Immature natural killer cell (primary cell): ENCODE results near the gene LRMDA. TPM values are rescaled to one million over a fixed set of nuclear protein-coding genes. Genes with fewer than 3 reads are reported as not detected.

ENCODE experiments used
- DNase-seq, 3 donors: peaks; one replicate each; pipeline ENCODE4 v3.0.0; 2022; ENCODE audit warnings: mixed read lengths in 1 of 3
- H3K27ac Mint-ChIP-seq, 6 donors: one replicate each; pipeline ENCODE4 v1.8.0; 2020; ENCODE audit warnings: mixed read lengths in 6 of 6, mild to moderate bottlenecking in 5 of 6, inconsistent platforms in 4 of 6, moderate library complexity in 3 of 6
- H3K27me3 Mint-ChIP-seq, 3 donors: one replicate each; pipeline ENCODE4 v1.8.0; 2020 to 2021; ENCODE audit warnings: low read depth in 3 of 3, mild to moderate bottlenecking in 3 of 3, mixed read lengths in 3 of 3, moderate library complexity in 3 of 3, inconsistent platforms in 1 of 3
- H3K36me3 Mint-ChIP-seq, 3 donors: one replicate each; pipeline ENCODE4 v1.8.0; 2020; ENCODE audit warnings: mixed read lengths in 3 of 3, inconsistent platforms in 2 of 3, mild to moderate bottlenecking in 2 of 3
- H3K4me1 Mint-ChIP-seq, 2 donors: one replicate each; pipeline ENCODE4 v1.8.0; 2020; ENCODE audit warnings: inconsistent platforms in 2 of 2, mild to moderate bottlenecking in 2 of 2, mixed read lengths in 2 of 2, moderate library complexity in 1 of 2
- H3K4me3 Mint-ChIP-seq, 5 donors: one replicate each; pipeline ENCODE4 v1.8.0; 2020; ENCODE audit warnings: mild to moderate bottlenecking in 5 of 5, mixed read lengths in 5 of 5, inconsistent platforms in 3 of 5, moderate library complexity in 3 of 5
- H3K9me3 Mint-ChIP-seq, 6 donors: one replicate each; pipeline ENCODE4 v1.8.0; 2020; ENCODE audit warnings: mild to moderate bottlenecking in 6 of 6, mixed read lengths in 6 of 6, inconsistent platforms in 4 of 6, moderate library complexity in 3 of 6
- polyA plus RNA-seq, 3 donors: library from polyadenylated mRNA; unstranded; fragments of 300-500 nt; fragmentation: Illumina TruSeq; gene quantifications; one replicate each; pipeline ENCODE4 v1.2.3, GENCODE V29; 2021

Gene LRMDA
- polyA plus RNA-seq, 3 donors from 2014 or later = 1.7 to 14.2 (median 2.3) TPM

- Mint-ChIP-seq H3K4me3 (no peak overlapping the region), H3K4me1 (no peaks in the 10 kb centered on the region), H3K27me3 (peaks cover 0 to 4% (median 0%) of the 10 kb centered on the region in 3 donors), H3K36me3 (no peaks in the 10 kb centered on the region), H3K9me3 (no peaks in the 10 kb centered on the region), H3K27ac (no peak overlapping the region)
- DNase-seq = no peak
Measured at GRCh38 chr10:75861582-75861981, 430.2 kb downstream of the LRMDA start.

DNA sequence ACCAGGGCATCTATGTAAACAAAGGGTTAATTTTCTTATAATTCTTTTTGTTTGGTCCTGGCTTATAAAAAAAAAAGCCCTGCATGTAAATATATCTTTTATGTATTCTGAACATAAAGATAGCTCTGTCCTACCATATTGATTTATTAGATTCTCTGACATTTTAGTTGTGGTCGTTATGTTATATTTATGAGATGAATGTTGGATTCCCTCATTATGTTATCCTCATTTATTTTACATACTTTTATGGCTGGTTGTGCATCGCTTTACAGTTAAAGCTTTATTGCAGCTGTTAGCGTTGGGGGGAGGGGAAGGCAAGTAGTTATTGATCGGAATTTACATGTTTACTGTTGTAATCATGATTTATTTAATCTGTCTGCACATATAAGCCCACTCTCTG is 431.5 kb downstream of the LRMDA start:
- Mint-ChIP-seq H3K4me3 (no peak overlapping the region), H3K27ac (no peak overlapping the region), H3K4me1 (no peaks in the 10 kb centered on the region), H3K36me3 (no peaks in the 10 kb centered on the region), H3K27me3 (peaks cover 0 to 4% (median 0%) of the 10 kb centered on the region in 3 donors), H3K9me3 (no peaks in the 10 kb centered on the region)
- no peak for DNase-seq

GRCh38 chr10:75864717-75865116 is 433.3 kb downstream of the LRMDA start:
- Mint-ChIP-seq H3K4me1 (no peaks in the 10 kb centered on the region), H3K4me3 (no peak overlapping the region), H3K9me3 (no peaks in the 10 kb centered on the region), H3K27me3 (peaks cover 0 to 4% (median under 1%) of the 10 kb centered on the region in 3 donors), H3K27ac (no peak overlapping the region), H3K36me3 (no peaks in the 10 kb centered on the region)
- DNase-seq = no peak

DNA sequence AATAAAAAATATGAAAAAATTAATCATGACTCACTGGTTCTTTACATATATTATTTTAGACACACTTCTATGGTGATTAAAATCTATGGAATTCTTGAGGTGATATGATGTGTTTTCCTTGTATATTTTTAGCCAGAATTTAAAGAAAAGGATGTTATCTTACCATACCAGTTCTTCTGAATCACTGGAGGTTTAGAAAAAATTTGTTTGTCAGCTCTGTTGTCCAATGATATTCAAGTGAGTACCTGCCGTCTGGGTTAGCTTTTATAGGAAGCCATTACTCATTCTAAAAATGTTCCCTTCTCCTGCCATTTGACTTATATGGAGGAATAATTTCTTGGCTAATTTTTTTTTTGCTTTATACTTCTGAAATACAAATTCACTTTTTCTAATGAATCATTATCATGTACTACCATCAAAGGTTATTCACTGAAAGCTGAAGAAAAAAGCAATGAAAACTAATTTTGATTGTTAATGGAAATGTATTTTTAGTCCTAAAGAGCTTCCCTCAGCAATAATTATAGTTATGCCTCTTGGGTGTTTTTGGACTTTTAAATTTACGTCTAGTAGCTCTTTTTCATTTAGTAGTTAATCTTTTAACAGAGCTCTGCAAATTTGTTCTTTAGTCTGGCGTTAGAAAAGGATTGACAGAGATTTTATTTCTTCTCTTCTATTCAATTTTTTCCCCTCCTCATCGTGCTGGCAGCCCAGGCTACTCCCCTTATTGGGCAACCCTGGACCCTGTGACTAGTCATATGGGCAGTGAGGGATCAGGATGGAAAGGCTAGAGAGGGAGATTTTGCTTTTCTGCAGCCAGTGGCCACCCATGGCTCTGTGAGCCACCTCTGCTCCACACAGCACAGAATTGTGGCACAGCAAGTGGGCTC is 434.2 kb downstream of the LRMDA start:
- Mint-ChIP-seq H3K27ac (no peak overlapping the region), H3K4me3 (no peak overlapping the region), H3K27me3 (peaks cover 0 to 4% (median 0%) of the 10 kb centered on the region in 3 donors), H3K4me1 (no peaks in the 10 kb centered on the region), H3K36me3 (no peaks in the 10 kb centered on the region), H3K9me3 (no peaks in the 10 kb centered on the region)
- DNase-seq = no peak

GRCh38 chr10:75866300-75866625 is 434.8 kb downstream of the LRMDA start:
- Mint-ChIP-seq H3K4me1 (no peaks in the 10 kb centered on the region), H3K27ac (no peak overlapping the region)

DNA sequence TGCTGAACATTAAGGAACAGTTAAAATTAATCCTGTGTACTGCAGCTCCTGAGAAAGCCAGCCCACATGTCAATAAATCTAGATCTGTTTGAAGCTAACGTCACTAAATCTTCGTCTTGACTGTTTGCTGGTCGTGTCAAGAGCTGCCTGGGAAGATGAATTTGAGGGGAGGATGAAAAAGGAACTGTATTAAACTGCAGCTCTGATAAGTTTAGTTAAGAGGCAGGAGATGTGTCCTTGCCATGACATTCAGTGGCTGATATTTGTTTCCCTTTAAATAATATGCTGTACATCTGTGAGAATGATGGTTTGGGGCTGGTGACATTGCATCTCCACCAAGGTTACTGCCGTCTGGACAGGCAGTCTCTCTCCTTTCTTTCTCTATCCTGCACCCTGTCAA is 435.3 kb downstream of the LRMDA start:
- no peaks in the 10 kb centered on the region for H3K9me3 Mint-ChIP-seq
- no peak for DNase-seq
- peaks cover 0 to 4% (median 0%) of the 10 kb centered on the region in 3 donors for H3K27me3 Mint-ChIP-seq
- H3K4me1 Mint-ChIP-seq = no peaks in the 10 kb centered on the region
- no peak overlapping the region for H3K4me3 Mint-ChIP-seq
- H3K36me3 Mint-ChIP-seq = no peaks in the 10 kb centered on the region
- H3K27ac Mint-ChIP-seq = no peak overlapping the region

More at GRCh38 chr10:75866300-75866625, 434.8 kb downstream of the LRMDA start:
- no peaks in the 10 kb centered on the region for H3K36me3 Mint-ChIP-seq
- no peak for DNase-seq
- H3K4me3 Mint-ChIP-seq = no peak overlapping the region
- H3K27me3 Mint-ChIP-seq = peaks cover 0 to 4% (median 0%) of the 10 kb centered on the region in 3 donors
- no peaks in the 10 kb centered on the region for H3K9me3 Mint-ChIP-seq

DNA sequence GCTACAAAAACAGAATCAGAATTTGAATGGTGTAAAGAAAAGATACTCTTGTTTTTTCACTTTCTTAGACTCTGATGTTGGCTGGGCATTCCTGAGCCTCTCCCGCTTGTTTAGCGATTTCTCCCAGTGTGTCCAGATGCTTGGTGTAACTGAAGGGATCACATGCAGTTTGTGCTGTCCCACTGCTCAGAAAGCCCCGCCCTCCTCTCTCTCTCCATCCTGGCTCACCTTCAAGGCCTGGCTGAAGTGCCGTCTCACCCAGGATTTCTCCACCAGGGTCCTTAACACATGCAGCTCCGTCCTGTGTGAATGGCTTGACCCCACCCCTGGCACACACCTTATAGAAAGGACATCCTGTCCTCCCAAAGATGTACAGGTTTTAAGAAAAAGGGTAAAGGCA is 437.1 kb downstream of the LRMDA start:
- Mint-ChIP-seq H3K9me3 (no peaks in the 10 kb centered on the region), H3K27me3 (peaks cover 0 to 4% (median 0%) of the 10 kb centered on the region in 3 donors), H3K4me1 (no peaks in the 10 kb centered on the region), H3K27ac (no peak overlapping the region), H3K4me3 (no peak overlapping the region), H3K36me3 (no peaks in the 10 kb centered on the region)
- no peak for DNase-seq

DNA sequence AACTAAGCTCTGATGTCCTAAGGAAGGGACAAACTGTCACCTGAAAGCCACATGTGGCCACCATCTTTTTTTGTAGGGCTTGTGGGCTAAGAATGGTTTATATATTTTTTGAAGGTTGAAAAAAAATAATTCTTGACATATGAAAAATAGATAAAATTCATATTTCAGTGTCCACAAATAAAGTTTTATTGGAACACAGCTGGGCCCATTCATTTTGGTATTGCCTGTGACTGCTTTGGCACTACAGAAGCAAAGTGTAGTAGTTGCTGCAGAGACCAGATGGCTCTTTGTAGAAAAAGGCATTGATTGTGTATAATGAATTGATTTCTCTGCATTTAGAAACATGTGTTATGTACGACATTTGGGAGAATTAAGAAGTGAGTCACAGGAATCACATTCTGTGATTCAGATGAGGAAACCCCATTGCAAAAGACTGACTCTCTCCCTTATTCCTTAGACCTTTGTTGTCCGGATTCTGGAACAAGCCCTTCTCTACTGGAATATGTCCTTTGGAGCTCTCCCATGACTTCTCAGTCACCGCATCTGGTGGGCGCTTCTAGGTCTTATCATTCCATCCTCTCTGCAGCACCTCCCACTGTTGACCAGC is 438.7 kb downstream of the LRMDA start:
- H3K4me1 Mint-ChIP-seq = no peaks in the 10 kb centered on the region
- no peak overlapping the region for H3K4me3 Mint-ChIP-seq
- DNase-seq = no peak
- H3K9me3 Mint-ChIP-seq = no peaks in the 10 kb centered on the region
- H3K27me3 Mint-ChIP-seq = peaks cover 0 to 4% (median 0%) of the 10 kb centered on the region in 3 donors
- H3K36me3 Mint-ChIP-seq = no peaks in the 10 kb centered on the region
- H3K27ac Mint-ChIP-seq = no peak overlapping the region

- Mint-ChIP-seq H3K4me1 (no peaks in the 10 kb centered on the region), H3K27me3 (no peaks in the 10 kb centered on the region)
- DNase-seq = no peak
Measured at GRCh38 chr10:75875740-75876139, 444.3 kb downstream of the LRMDA start.

DNA sequence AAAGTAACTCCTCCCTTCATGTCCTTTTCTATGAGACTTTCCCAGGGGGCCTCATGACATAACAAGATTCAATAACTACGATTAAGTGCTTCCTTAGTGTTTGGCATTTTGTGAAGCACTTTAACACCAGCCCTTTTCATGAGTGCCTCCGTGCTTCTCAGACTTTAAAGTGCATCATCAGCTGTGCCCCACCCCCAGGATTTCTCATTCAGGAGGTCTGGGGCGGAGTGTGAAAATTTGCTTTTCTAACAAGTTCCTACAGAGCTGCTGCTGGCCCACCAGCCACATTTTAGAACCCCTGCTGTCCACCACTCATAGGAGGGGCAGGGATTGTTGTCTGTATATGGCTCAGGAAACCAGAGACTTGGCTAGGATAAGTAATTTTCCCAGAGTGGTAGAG is 445.3 kb downstream of the LRMDA start:
- H3K4me1 Mint-ChIP-seq = no peaks in the 10 kb centered on the region
- H3K9me3 Mint-ChIP-seq = peaks cover 0 to 2% (median 0%) of the 10 kb centered on the region in 6 donors
- H3K4me3 Mint-ChIP-seq = no peak overlapping the region
- H3K27ac Mint-ChIP-seq = no peak overlapping the region
- H3K27me3 Mint-ChIP-seq = no peaks in the 10 kb centered on the region
- H3K36me3 Mint-ChIP-seq = no peaks in the 10 kb centered on the region
- DNase-seq = no peak

More at GRCh38 chr10:75875740-75876139, 444.3 kb downstream of the LRMDA start:
- Mint-ChIP-seq H3K9me3 (peaks cover 0 to 2% (median 0%) of the 10 kb centered on the region in 6 donors), H3K27ac (no peak overlapping the region), H3K4me3 (no peak overlapping the region), H3K36me3 (no peaks in the 10 kb centered on the region)

- Mint-ChIP-seq H3K4me3 (no peak overlapping the region), H3K36me3 (no peaks in the 10 kb centered on the region), H3K27me3 (no peaks in the 10 kb centered on the region), H3K9me3 (peaks cover 0 to 2% (median 0%) of the 10 kb centered on the region in 6 donors), H3K4me1 (no peaks in the 10 kb centered on the region), H3K27ac (no peak overlapping the region)
- no peak for DNase-seq
Measured at GRCh38 chr10:75877877-75878276, 446.5 kb downstream of the LRMDA start.

DNA sequence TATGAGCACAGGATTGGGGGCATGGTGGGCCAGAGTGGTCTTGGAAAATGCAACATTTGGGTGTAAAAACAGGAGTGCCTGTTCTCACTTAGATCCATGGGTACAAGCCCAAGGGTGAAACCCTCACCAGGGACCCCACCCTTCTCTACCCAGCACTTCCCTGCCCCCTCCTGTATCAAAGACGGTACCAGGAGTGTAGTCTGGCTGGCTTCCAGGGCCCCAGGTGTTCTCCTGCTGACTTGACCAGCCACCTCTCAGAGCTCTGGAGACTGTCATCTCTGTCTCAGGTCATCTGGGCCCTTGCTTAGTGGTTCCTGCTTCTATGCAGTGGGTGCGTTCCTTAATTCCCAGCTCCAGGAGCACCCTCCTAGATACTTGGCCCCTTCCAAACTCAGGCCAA is 447.2 kb downstream of the LRMDA start:
- Mint-ChIP-seq H3K9me3 (peaks cover 0 to 2% (median 0%) of the 10 kb centered on the region in 6 donors), H3K4me3 (no peak overlapping the region), H3K4me1 (no peaks in the 10 kb centered on the region), H3K36me3 (no peaks in the 10 kb centered on the region), H3K27ac (no peak overlapping the region), H3K27me3 (no peaks in the 10 kb centered on the region)
- DNase-seq = no peak

DNA sequence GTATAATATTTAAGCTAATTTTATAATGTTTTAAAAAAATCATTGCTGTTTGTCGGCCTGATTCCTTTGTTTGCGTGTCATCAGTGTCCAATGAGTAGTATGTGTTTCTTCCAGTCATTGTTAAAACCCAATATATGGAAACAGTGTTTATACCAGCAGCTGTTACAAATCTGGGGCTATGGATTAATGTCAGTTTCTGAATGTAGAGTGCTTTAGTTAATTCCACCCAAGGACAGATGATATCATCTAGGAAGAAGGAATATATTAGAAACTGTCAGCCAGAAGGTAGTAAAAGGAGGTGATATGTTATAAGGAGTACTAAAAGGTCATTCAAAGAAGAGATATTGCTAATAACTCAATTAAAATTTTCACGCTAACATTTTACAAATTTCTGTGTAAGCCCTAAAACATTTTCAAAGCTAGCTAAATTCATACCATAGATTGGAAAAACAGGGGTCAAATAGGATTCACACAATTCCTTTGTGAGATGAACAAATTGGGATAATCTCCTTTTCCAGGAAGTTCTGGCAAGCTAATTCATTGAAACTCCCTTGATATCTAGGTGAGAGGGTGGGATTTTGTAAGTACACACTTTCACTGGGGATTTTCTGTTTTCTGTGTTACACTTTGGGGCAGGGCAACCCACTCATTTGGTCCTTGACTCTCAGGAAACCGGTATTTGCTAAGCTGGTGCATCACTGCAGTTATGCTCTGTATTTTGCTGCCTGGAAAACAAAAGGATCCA is 448.8 kb downstream of the LRMDA start:
- Mint-ChIP-seq H3K4me3 (no peak overlapping the region), H3K27me3 (no peaks in the 10 kb centered on the region), H3K4me1 (no peaks in the 10 kb centered on the region), H3K9me3 (peaks cover 0 to 2% (median 0%) of the 10 kb centered on the region in 6 donors), H3K27ac (no peak overlapping the region), H3K36me3 (no peaks in the 10 kb centered on the region)
- DNase-seq = no peak
